GM18511 (cell line): ENCODE measurements around the gene TRAF7.

Experiments used
- ATAC-seq: cut with Tn5 transposase; IDR thresholded peaks from one replicate; pipeline ENCODE4 v1.9.1; 2021; ENCODE audit warnings: mild to moderate bottlenecking, moderate library complexity; ENCODE audit not compliant: unreplicated experiment

Gene TRAF7

GRCh38 chr16:2163211-2163881 lies 7.8 kb downstream of the TRAF7 start:
- ATAC-seq, result no peak

GRCh38 chr16:2165861-2166260 lies 10.3 kb downstream of the TRAF7 start:
- no peak for ATAC-seq

- ATAC-seq, result no peak
These were observed 10.9 kb downstream of the TRAF7 start for GRCh38 chr16:2166263-2167067.

GRCh38 chr16:2167068-2167638 lies 11.6 kb downstream of the TRAF7 start:
- no peak for ATAC-seq

- ATAC-seq, result no peak
These were observed 14.5 kb downstream of the TRAF7 start for GRCh38 chr16:2170080-2170479.

- ATAC-seq, result no peak
These were observed 15.2 kb downstream of the TRAF7 start for GRCh38 chr16:2170587-2171435.

GRCh38 chr16:2171601-2172178 lies 16.1 kb downstream of the TRAF7 start:
- no peak for ATAC-seq

GRCh38 chr16:2172688-2173335 lies 17.2 kb downstream of the TRAF7 start:
- ATAC-seq, result no peak

GRCh38 chr16:2173366-2173765 lies 17.8 kb downstream of the TRAF7 start:
- no peak for ATAC-seq

GRCh38 chr16:2173916-2174315 lies 18.3 kb downstream of the TRAF7 start:
- no peak for ATAC-seq

GRCh38 chr16:2174396-2175131 lies 19.0 kb downstream of the TRAF7 start:
- ATAC-seq, result no peak

- ATAC-seq, result no peak
These were observed 19.9 kb downstream of the TRAF7 start for GRCh38 chr16:2175454-2175853.

GRCh38 chr16:2176047-2176446 lies 20.5 kb downstream of the TRAF7 start:
- no peak for ATAC-seq

- ATAC-seq, result no peak
These were observed 21.5 kb downstream of the TRAF7 start for GRCh38 chr16:2177101-2177500.

GRCh38 chr16:2177561-2177960 lies 22.0 kb downstream of the TRAF7 start:
- ATAC-seq, result no peak

- ATAC-seq, result no peak
These were observed 22.9 kb downstream of the TRAF7 start for GRCh38 chr16:2178321-2179106.

- no peak for ATAC-seq
These were observed 23.5 kb downstream of the TRAF7 start for GRCh38 chr16:2179107-2179501.

GRCh38 chr16:2179576-2179975 lies 24.0 kb downstream of the TRAF7 start:
- ATAC-seq, result no peak

- no peak for ATAC-seq
These were observed 24.9 kb downstream of the TRAF7 start for GRCh38 chr16:2180461-2180860.
